HG02763 (cell line): Measurements from ENCODE around the gene SYTL3.

ENCODE experiments used
- ATAC-seq: cut with Tn5 transposase; IDR thresholded peaks from one replicate; pipeline ENCODE4 v1.9.1; 2021; ENCODE audit warnings: mild to moderate bottlenecking, moderate library complexity; ENCODE audit not compliant: unreplicated experiment

SYTL3 gene

GRCh38 chr6:158717341-158718330 is 67.8 kb downstream of the SYTL3 start:
- peak; percentile 69 for ATAC-seq

DNA sequence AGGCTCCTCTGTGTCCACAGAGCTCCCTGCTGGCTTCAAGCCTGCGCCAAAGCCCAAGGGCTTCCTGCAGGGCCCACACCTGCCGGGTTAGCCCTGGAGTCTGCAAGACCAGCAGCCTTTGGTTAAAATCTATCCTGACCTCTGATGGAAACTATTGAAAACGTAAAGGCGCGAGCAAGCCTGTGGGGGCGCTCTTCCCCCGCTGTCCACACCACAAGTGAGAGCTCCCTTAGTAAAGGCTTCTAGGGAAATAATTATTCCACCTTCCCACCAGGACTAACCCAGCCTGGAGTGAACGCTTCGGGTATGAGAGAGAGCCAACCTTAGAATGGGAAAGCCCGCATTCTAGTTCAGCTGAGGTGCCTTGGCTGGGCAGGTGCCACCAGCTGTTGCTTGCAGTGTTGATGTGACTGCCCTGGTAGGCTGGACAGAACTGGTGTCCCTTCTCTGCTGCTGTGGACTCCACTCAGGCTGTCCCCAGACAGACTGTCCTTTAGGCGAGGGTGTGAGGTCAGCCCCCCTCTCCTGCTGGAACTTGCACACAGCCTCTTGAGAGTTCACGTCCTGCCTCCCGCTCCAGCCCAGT is 68.7 kb downstream of the SYTL3 start:
- ATAC-seq, result no peak

GRCh38 chr6:158722176-158722729 is 72.4 kb downstream of the SYTL3 start:
- ATAC-seq, result no peak

DNA sequence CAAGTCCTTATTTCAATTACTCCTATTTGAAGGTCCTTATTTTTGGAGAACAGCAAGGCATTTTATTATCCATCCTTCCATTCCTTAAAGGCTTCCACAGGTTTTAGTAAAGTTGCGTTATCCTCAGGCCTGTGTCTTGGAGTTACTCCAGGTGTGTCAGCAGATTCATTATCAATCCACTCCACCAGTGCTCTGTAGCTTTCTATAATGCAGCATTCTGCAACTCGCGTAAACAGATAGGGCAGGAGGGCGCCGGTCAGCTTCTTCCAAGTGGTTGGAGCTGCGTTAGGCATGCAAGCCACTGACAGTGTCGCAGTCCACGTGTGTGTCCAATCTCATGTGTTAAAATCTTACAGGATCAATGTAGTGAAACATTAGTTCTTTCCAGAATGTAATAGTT is 75.8 kb downstream of the SYTL3 start:
- ATAC-seq, result no peak

- ATAC-seq, result no peak
Observed at GRCh38 chr6:158729906-158730540, 80.2 kb downstream of the SYTL3 start.

DNA sequence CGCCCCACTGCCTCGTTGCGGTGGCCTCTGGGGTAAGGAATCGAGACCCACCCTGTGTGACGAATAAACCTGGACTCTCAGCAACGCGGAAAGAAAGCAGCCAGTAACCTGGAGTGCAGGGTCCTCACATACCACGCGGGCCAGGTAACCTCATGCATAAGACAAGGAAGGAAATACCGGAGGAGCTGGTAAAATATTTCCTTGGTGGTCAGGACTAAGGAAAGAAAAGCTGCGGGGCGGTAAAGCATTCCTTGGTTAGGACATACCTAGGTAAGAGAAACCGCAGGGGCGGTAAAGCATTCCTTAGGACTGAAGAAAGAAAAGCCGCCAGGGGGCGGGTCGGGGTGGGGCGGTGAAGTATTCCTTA is 80.7 kb downstream of the SYTL3 start:
- ATAC-seq, result no peak

- ATAC-seq, result no peak
Observed at GRCh38 chr6:158735009-158735408, 85.2 kb downstream of the SYTL3 start.

GRCh38 chr6:158737082-158737709 is 87.3 kb downstream of the SYTL3 start:
- ATAC-seq, result no peak

GRCh38 chr6:158737710-158738615 is 88.1 kb downstream of the SYTL3 start:
- no peak for ATAC-seq

- no peak for ATAC-seq
Observed at GRCh38 chr6:158739673-158740072, 89.8 kb downstream of the SYTL3 start.

DNA sequence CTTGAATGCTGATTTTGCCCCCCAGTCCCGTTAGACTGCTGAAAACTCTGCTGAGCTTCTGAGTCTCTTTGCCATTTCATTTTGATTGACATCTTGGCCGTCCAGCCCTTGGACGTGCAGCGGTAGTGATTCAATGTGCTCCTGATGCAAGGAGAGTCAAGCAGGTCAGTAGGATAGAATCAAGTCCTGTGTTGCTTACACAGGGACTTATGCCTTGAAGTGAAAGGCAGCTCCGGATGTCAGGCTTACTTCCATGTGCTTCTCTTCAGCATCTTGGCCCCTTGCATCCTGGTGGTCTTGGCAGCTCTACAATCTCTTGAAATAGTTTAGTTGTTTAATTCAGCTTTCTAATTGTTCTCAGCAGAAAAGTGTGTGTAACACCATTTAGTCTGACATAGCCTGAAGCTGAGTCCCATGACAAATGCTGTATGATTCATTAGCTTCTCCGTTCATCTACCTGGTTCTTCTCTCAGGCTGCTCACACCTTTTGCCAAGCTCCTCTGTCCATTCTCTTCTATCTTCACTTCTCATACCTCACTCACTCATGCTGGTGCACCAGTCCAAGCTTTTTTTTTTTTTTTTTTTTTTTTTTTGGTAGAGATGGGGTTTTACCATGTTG is 93.3 kb downstream of the SYTL3 start:
- no peak for ATAC-seq

DNA sequence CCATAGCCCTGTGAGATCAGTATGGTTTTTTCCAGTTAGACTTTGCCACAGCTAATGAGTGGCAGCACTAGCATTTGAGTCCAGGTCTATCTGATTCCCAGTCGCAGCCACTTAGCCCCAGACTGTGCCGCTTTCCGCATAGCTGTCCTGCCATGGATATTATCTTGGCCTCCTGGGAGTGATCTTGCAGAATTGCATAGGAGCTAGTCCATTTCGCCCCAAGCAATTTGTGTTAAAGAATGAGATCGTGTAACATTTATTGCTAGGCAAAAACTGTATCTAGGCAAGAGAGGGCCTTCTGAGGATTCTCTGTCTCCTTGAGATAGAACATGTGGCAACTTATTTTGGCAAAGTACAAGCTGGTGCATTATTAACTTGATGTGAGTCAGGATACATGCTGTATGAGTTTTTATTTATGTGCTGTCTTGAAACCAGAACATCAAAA is 95.2 kb downstream of the SYTL3 start:
- ATAC-seq, result no peak

GRCh38 chr6:158751224-158751623 is 101.4 kb downstream of the SYTL3 start:
- no peak for ATAC-seq

DNA sequence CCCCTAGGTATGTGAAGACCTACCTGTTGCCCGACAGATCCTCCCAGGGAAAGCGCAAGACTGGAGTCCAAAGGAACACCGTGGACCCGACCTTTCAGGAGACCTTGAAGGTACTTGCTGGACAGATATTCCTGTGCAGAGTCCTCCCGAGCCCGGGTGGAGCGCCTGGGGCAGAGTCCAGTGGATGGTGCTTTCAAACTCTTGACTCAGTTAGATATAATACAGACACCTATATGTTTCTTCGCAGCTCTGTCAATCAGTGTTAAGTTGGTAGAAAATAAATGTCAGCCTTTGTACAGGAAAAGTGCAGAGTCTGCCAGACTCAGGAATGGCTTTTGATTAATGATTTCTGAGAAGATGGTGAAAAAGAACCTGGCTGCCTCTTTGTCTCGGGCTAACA is 102.1 kb downstream of the SYTL3 start:
- no peak for ATAC-seq

DNA sequence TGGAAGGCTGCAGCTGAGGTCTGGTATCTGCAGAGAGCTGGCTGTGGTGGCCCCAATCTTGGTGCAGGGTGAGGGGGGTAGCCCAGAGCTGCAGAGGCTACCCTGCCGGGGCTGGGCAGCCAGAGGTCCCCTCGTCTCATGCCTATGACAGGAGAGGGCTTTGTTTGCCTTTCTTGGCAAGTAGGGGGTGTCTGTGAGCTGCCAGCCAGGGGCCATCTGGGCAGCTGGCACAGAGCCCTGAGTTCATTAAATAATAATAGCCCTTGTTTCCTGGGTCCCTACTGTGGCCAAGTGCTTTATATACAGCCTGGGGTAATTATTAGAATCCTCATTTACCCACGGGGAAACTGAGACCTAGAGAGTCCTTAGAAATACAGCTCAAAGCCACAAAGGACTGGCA is 102.8 kb downstream of the SYTL3 start:
- no peak for ATAC-seq

GRCh38 chr6:158753811-158754210 is 104.0 kb downstream of the SYTL3 start:
- ATAC-seq, result no peak

GRCh38 chr6:158754738-158755137 is 104.9 kb downstream of the SYTL3 start:
- ATAC-seq, result no peak

GRCh38 chr6:158755636-158756035 is 105.8 kb downstream of the SYTL3 start:
- ATAC-seq, result no peak

DNA sequence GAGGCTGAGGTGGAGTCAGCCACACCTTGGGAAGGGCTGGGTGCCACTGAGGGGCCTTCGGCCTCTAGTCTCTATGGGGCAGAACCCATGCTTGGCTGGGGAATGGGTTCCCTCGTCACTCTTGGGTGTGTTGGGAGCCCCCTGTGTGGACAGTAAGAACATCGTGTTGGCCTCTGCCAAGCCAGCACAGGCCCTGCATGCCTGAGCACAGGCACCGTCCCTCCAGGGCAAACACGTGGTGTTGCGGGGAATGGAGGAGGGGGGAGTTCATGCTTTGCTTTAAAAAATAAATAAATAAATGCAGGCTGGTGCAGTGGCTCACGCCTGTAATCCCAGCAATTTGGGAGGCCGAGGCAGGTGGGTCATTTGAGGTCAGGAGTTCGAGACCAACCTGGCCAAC is 106.3 kb downstream of the SYTL3 start:
- ATAC-seq, result no peak
